KMS-11 (cell line): ENCODE results near the gene CARM1.

ENCODE experiments used
- H2AFZ ChIP-seq: fragments of 200-600 bp; sonication (generic); 2 replicates; pipeline ENCODE4 v1.6.1; 2016; ENCODE audit warnings: antibody characterized with exemption, mixed run types, low read depth
- H3K27ac ChIP-seq: fragments of 200-600 bp; sonication (generic); 2 replicates; pipeline ENCODE4 v1.6.1; 2016; ENCODE audit warnings: mild to moderate bottlenecking, mixed run types
- H3K27me3 ChIP-seq: fragments of 200-600 bp; sonication (generic); 2 replicates; pipeline ENCODE4 v1.6.1; 2017; ENCODE audit warnings: mild to moderate bottlenecking, low read depth, mixed run types, moderate library complexity; ENCODE audit not compliant: insufficient read depth
- H3K36me3 ChIP-seq: fragments of 200-600 bp; sonication (generic); 2 replicates; pipeline ENCODE4 v1.6.1; 2017; ENCODE audit warnings: mild to moderate bottlenecking, mixed run types; ENCODE audit not compliant: insufficient read depth
- H3K4me1 ChIP-seq: fragments of 200-600 bp; sonication (generic); 2 replicates; pipeline ENCODE4 v1.6.1; 2016; ENCODE audit warnings: mild to moderate bottlenecking, low read depth, mixed run types; ENCODE audit not compliant: poor library complexity, severe bottlenecking
- H3K4me2 ChIP-seq: fragments of 200-600 bp; sonication (generic); 2 replicates; pipeline ENCODE4 v1.7.0; 2016; ENCODE audit warnings: mild to moderate bottlenecking, mixed run types
- H3K4me3 ChIP-seq: fragments of 200-600 bp; sonication (generic); IDR thresholded peaks from 2 replicates; pipeline ENCODE4 v1.6.1; 2017; ENCODE audit warnings: low read depth, low read length, mixed read lengths; ENCODE audit not compliant: insufficient read depth
- H3K79me2 ChIP-seq: fragments of 200-600 bp; sonication (generic); 2 replicates; pipeline ENCODE4 v1.6.1; 2016; ENCODE audit warnings: low read depth, mixed run types; ENCODE audit not compliant: insufficient read depth
- H3K9ac ChIP-seq: fragments of 200-600 bp; sonication (generic); 2 replicates; pipeline ENCODE4 v1.6.1; 2016; ENCODE audit warnings: mild to moderate bottlenecking, mixed run types
- H4K20me1 ChIP-seq: fragments of 200-600 bp; sonication (generic); 2 replicates; pipeline ENCODE4 v1.6.1; 2016; ENCODE audit warnings: mild to moderate bottlenecking, mixed run types; ENCODE audit not compliant: insufficient read depth
- TF ChIP-seq, protein P1 (sequence below): fragments of 200-600 bp; sonication (generic); conservative IDR thresholded peaks from 2 replicates; pipeline ENCODE4 v1.6.1; 2017; ENCODE audit warnings: low read depth, mild to moderate bottlenecking, antibody characterized with exemption, low read length, moderate library complexity, mixed read lengths

Gene CARM1

DNA sequence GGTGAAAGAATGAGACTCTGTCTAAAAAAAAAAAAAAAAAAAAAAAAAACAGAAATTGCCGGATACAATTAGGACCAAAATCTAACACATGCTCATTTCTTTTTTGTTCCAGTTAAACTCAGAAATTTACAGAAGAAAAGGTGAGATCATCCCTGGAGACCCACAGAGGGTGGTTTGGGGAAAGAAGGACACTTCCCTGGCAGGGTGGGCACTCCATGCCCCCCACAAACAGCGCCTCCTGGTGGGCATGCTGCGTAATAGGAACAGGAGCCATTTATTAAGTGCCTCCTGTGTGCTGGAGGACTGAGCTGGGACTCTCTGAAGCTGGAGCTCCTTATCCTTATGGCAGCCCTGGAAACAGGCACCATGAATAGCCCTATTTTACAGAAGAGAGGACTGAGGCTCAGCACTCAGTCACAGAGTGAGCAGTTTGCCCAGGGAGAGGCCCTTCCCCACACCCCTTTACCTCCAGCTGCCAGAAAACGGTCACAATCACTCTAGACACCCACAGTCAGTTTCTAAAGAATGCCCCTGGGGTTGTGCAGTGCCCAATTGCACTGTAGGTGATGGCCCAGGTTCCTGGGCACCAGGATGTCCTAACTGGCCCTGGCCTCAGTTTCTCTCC is 13.0 kb upstream of the CARM1 start:
- no peak overlapping the region for H3K9ac ChIP-seq
- TF ChIP-seq, protein P1, sequence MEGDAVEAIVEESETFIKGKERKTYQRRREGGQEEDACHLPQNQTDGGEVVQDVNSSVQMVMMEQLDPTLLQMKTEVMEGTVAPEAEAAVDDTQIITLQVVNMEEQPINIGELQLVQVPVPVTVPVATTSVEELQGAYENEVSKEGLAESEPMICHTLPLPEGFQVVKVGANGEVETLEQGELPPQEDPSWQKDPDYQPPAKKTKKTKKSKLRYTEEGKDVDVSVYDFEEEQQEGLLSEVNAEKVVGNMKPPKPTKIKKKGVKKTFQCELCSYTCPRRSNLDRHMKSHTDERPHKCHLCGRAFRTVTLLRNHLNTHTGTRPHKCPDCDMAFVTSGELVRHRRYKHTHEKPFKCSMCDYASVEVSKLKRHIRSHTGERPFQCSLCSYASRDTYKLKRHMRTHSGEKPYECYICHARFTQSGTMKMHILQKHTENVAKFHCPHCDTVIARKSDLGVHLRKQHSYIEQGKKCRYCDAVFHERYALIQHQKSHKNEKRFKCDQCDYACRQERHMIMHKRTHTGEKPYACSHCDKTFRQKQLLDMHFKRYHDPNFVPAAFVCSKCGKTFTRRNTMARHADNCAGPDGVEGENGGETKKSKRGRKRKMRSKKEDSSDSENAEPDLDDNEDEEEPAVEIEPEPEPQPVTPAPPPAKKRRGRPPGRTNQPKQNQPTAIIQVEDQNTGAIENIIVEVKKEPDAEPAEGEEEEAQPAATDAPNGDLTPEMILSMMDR: peak; percentile 79
- no peaks in the 10 kb centered on the region for H3K4me1 ChIP-seq
- H3K4me3 ChIP-seq: no peak overlapping the region
- H3K79me2 ChIP-seq: no peaks in the 10 kb centered on the region
- H3K27me3 ChIP-seq: no peaks in the 10 kb centered on the region
- no peaks in the 10 kb centered on the region for H4K20me1 ChIP-seq
- H3K27ac ChIP-seq: no peak overlapping the region
- H3K4me2 ChIP-seq: no peak overlapping the region
- H2AFZ ChIP-seq: no peak overlapping the region
- H3K36me3 ChIP-seq: no peaks in the 10 kb centered on the region

DNA sequence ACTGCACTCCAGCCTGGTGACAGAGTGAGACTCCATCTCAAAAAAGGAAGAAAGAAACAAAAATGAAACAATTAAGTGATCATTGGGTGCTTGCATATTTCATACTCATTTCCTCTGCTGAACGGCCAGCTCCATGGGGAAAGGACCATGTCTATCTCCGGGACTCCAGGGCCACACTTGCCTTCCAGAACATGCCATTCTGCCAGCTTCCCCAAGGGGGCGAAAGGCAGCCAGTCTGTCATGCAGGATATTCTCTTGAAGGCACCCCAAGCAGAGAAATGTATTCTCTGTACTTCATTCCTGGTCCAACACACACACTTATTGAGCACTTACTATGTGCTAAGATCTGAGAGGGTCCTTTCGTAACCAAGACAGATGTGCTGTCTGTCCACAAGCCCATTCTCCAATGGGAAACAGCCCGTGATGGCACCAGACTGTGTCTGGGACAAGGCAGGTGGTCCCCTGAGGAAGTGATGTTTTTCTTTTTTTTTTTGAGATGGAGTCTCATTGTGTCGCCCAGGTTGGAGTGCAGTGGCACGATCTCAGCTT is 10.2 kb upstream of the CARM1 start:
- Histone ChIP-seq H2AFZ (no peak overlapping the region), H3K9ac (no peak overlapping the region), H3K36me3 (no peaks in the 10 kb centered on the region), H3K4me2 (no peak overlapping the region), H4K20me1 (no peaks in the 10 kb centered on the region), H3K4me1 (peaks cover 8% of the 10 kb centered on the region), H3K27ac (no peak overlapping the region), H3K4me3 (no peak overlapping the region), H3K27me3 (no peaks in the 10 kb centered on the region), H3K79me2 (no peaks in the 10 kb centered on the region)
- TF ChIP-seq, protein P1: peak; percentile 68

DNA sequence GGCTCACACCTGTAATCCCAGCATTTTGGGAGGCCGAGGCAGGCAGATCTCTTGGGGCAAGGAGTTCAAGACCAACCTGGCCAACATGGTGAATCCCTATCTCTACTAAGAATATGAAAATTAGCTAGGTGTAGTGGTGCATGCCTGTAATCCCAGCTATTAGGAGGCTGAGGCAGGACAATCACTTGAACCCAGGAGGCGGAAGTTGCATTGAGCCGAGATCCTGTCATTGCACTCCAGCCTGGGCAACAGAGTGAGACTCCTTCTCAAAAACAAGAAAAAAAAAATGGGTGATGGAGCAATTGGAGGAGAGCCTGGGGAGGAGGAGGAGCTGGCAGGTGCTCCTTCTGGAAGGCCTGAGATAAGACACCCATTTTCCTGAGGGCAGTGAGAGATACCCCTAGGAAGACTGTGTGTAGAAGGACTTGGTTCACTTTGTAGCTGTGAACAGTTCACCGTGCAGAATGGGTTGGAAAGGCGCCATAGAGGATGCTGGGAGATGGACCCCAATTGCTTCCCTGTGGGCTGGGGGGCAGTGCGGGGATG is 8.7 kb upstream of the CARM1 start:
- H3K36me3 ChIP-seq: no peaks in the 10 kb centered on the region
- no peaks in the 10 kb centered on the region for H4K20me1 ChIP-seq
- H3K4me3 ChIP-seq: no peak overlapping the region
- TF ChIP-seq, protein P1: no peak
- H3K27ac ChIP-seq: no peak overlapping the region
- H2AFZ ChIP-seq: no peak overlapping the region
- no peaks in the 10 kb centered on the region for H3K27me3 ChIP-seq
- peaks cover 10% of the 10 kb centered on the region for H3K4me1 ChIP-seq
- no peaks in the 10 kb centered on the region for H3K79me2 ChIP-seq
- no peak overlapping the region for H3K9ac ChIP-seq
- H3K4me2 ChIP-seq: no peak overlapping the region

DNA sequence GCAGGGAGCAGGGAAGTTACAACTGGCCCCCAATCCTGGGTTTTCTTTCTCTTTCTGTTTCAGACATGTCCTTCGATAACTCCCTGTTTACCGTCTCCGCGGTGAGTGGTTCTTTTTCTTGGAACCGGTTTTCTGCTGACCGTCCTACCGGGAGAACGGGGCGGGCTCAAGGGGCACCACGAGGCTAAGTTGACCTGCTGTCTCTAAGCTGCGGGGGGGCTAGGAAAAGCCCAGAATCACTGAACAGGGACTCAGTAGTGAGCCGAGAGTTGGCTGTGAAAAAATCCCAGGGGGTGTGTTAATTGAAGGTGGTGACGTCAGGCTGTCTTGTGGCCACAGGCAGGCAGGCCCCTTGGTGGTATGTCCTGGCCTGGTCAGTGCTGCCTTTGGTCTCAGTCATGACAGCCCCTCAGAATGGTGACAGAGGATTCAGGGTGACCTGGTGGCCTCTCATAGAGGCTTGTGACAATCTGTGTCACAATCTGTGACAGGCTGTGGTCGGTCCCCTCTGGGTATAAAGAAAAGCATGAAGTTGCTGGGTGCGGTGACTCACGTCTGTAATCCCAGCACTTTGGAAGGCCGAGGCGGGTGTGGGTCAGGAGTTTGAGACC is 8.1 kb upstream of the CARM1 start:
- peak overlapping the region; percentile 68; the same call in 1 of the 2 replicates for H2AFZ ChIP-seq
- H4K20me1 ChIP-seq: no peaks in the 10 kb centered on the region
- TF ChIP-seq, protein P1: no peak
- no peak overlapping the region for H3K4me2 ChIP-seq
- H3K4me1 ChIP-seq: peaks cover 16% of the 10 kb centered on the region
- no peak overlapping the region for H3K9ac ChIP-seq
- no peaks in the 10 kb centered on the region for H3K27me3 ChIP-seq
- H3K36me3 ChIP-seq: no peaks in the 10 kb centered on the region
- H3K27ac ChIP-seq: no peak overlapping the region
- no peaks in the 10 kb centered on the region for H3K79me2 ChIP-seq
- no peak overlapping the region for H3K4me3 ChIP-seq
